Mesangial cell (primary cell): ENCODE data around the gene OR5H14. TPM values are rescaled to one million over a fixed set of nuclear protein-coding genes. Genes with fewer than 3 reads are reported as not detected.

ENCODE experiments used
- total RNA-seq: library from RNA; depleted of rRNA; stranded (reverse); fragments of >200 nt; gene quantifications from 2 replicates; pipeline ENCODE4 v1.2.3, GENCODE V29; 2015

Gene OR5H14
- not detected in 2 replicates for total RNA-seq

DNA sequence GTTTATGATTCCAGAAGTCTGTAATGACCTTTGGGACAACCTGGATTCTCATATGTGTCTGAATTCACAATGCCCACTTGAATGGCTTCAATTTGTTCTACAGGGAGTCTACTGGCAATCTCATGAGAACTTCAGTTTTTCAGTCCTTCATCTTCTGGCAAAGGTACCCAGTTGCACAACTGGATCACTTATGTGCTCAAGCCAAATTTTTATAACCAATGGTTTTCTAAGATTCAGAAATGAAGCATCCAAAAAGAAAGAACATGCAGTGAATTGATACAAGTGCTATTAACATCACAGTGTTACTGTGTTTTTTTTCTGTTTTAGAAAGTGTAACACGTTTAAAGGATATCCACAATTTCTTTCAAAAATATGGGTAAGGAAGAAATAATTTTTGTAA, at the start of gene OR5H14:
TSS of gene OR5H14 (plus strand) at position 301 of the 400 bp plus-strand sequence. CDS start 1,907 bp downstream, outside the sequence.

DNA sequence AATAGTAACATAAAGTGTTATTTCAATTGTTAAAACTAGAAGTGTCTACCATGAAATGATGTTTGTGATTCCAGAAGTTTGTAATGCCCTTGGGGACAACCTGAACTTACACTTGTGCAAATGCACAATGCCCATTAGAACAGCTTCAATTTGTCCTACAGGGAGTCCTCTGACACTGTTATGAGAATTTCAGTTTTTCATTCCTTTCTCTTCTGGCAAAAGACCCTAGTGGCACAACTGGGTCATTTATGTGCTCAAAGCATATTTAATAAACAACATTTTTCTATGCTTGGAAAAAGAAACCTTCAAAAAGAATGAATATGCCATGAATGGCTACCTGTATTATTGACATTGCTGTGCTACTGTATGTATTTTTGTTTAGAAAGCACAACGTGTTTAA, 16.9 kb upstream of the OR5H14 start, which contains the start of gene OR5H1:
TSS of gene OR5H1 (plus strand) at position 301 of the 400 bp plus-strand sequence. CDS start 1,977 bp downstream, outside the sequence.

GRCh38 chr3:98166396-98166795, 19.1 kb downstream of the OR5H14 start, which contains the start of gene OR5H15:
Gene OR5H15, plus strand, starts transcription at chr3:98166696. Its CDS starts 2,004 bp downstream, at chr3:98168700.

Other genes with a start within 250 kb of the OR5H14 start
- 17.1 and 18.9 TPM in 2 replicates for gene RIOX2, start 175.0 kb upstream of the OR5H14 start, total RNA-seq
- not detected in 2 replicates for gene GABRR3, start 112.2 kb upstream of the OR5H14 start, total RNA-seq
- gene OR5AC2, start 60.3 kb upstream of the OR5H14 start, total RNA-seq = not detected in 2 replicates
- not detected in 2 replicates for gene OR5H1, start 16.8 kb upstream of the OR5H14 start, total RNA-seq
- gene OR5H15, start 19.2 kb downstream of the OR5H14 start, total RNA-seq = not detected in 2 replicates
- gene OR5H6, start 116.8 kb downstream of the OR5H14 start, total RNA-seq = not detected in 2 replicates
- gene OR5H2, start 135.0 kb downstream of the OR5H14 start, total RNA-seq = not detected in 2 replicates
- gene OR5K4, start 206.4 kb downstream of the OR5H14 start, total RNA-seq = not detected in 2 replicates
- gene OR5K3, start 243.2 kb downstream of the OR5H14 start, total RNA-seq = not detected in 2 replicates